HCT116 (cell line): ENCODE data around the gene SMC6. TPM values are rescaled to one million over a fixed set of nuclear protein-coding genes. Genes with fewer than 3 reads are reported as not detected.

Experiments
- ATAC-seq: fragments of 200-7000 bp; cut with Tn5 transposase; 2 replicates; pipeline ENCODE4 v1.9.1; 2020; ENCODE audit warnings: mild to moderate bottlenecking, moderate library complexity
- BruUV-seq: library from RNA; stranded (reverse); fragments of 400-500 nt; replicated peaks from 2 replicates; lab custom pipeline; 2021; lab: Mats Ljungman, UMichigan
- CTCF ChIA-PET: fragments of 300-600 bp; sonication (Branson Sonifier 250); formaldehyde crosslinking; loops from one replicate; lab custom pipeline; 2021; ENCODE audit warnings: antibody characterized with exemption; lab: Charles Lee
- POLR2A ChIA-PET: fragments of 300-600, 350-600 bp; sonication (Branson Sonifier 250); formaldehyde crosslinking; loops from one replicate; lab custom pipeline; 2021; ENCODE audit warnings: antibody characterized with exemption; lab: Charles Lee
- RAD21 ChIA-PET, 2 experiments: fragments of 300-600 bp; sonication (Branson Sonifier 250); formaldehyde crosslinking; loops; one replicate each; lab custom pipeline; 2023; ENCODE audit warnings: low total read pairs in 2 of 2; ENCODE audit not compliant: uncharacterized antibody in 2 of 2, unreplicated experiment in 2 of 2, low non-redundant PET in 1 of 2; lab: Charles Lee
- DNase-seq: peaks from one replicate; pipeline ENCODE4 v3.0.0-alpha.2; 2010; ENCODE audit warnings: low read depth, low spot score
- H2AFZ ChIP-seq: fragments of 200-600 bp; shearing (Covaris generic), sonication (generic); 2 replicates; pipeline ENCODE4 v1.6.1; 2017; ENCODE audit warnings: low read depth, mixed run types, mixed read lengths, antibody characterized with exemption, low read length; ENCODE audit not compliant: poor library complexity, severe bottlenecking
- H3K27ac ChIP-seq: 2 replicates; pipeline ENCODE4 v1.5.1; 2012; ENCODE audit warnings: low read depth, low read length
- H3K27me3 ChIP-seq: fragments of 200-600 bp; sonication (generic); 2 replicates; pipeline ENCODE4 v1.6.1; 2016; ENCODE audit warnings: mixed run types, low read length, mixed read lengths; ENCODE audit not compliant: insufficient read depth
- H3K36me3 ChIP-seq, 2 experiments: fragments of 200-500 bp in 1 of 2; fragments of 200-600 bp in 1 of 2; sonication (Bioruptor generic) in 1 of 2; sonication (generic) in 1 of 2; 2 replicates each; pipeline versions ENCODE4 v1.5.1 to v1.6.1; 2014 to 2016; ENCODE audit warnings: low read length in 2 of 2, inconsistent platforms in 1 of 2, mixed read lengths in 1 of 2, mixed run types in 1 of 2; ENCODE audit not compliant: insufficient read depth in 2 of 2, control insufficient read depth in 1 of 2
- H3K4me1 ChIP-seq, 2 experiments: fragments of 200-600 bp in 1 of 2; sonication (generic) in 1 of 2; 2 replicates each; pipeline versions ENCODE4 v1.5.1 to v1.6.1; 2012 to 2017; ENCODE audit warnings: low read length in 2 of 2, inconsistent platforms in 1 of 2, mild to moderate bottlenecking in 1 of 2, mixed read lengths in 1 of 2, mixed run types in 1 of 2, moderate library complexity in 1 of 2; ENCODE audit not compliant: insufficient read depth in 2 of 2, control insufficient read depth in 1 of 2
- H3K4me2 ChIP-seq: fragments of 200-600 bp; sonication (generic); 2 replicates; pipeline ENCODE4 v1.6.1; 2017; ENCODE audit warnings: mixed run types, low read length, mixed read lengths
- H3K4me3 ChIP-seq, 2 experiments: fragments of 200-600 bp in 1 of 2; sonication (generic) in 1 of 2; replicated peaks in 1 of 2; 2 replicates each; pipeline ENCODE4 v1.5.1; 2011 to 2016; ENCODE audit warnings: low read length in 2 of 2, control low read depth in 1 of 2, low read depth in 1 of 2, mild to moderate bottlenecking in 1 of 2, mixed read lengths in 1 of 2, mixed run types in 1 of 2
- H3K79me2 ChIP-seq: fragments of 200-600 bp; sonication (generic); 2 replicates; pipeline ENCODE4 v1.6.1; 2017; ENCODE audit warnings: mild to moderate bottlenecking, mixed run types, low read length, moderate library complexity, mixed read lengths; ENCODE audit not compliant: insufficient read depth
- H3K9ac ChIP-seq: fragments of 200-600 bp; sonication (generic); 2 replicates; pipeline ENCODE4 v1.6.1; 2016; ENCODE audit warnings: low read length, mixed read lengths
- H3K9me2 ChIP-seq: fragments of 200-600 bp; sonication (generic), shearing (Covaris generic); 2 replicates; pipeline ENCODE4 v1.6.1; 2017; ENCODE audit warnings: mixed run types, mild to moderate bottlenecking, moderate library complexity; ENCODE audit not compliant: insufficient read depth
- H3K9me3 ChIP-seq, 2 experiments: fragments of 200-500 bp in 1 of 2; fragments of 200-600 bp in 1 of 2; sonication (Bioruptor generic) in 1 of 2; sonication (generic) in 1 of 2; 2 replicates each; pipeline ENCODE4 v1.6.1; 2014 to 2017; ENCODE audit warnings: low read length in 2 of 2, mixed read lengths in 2 of 2, inconsistent platforms in 1 of 2, low read depth in 1 of 2, mild to moderate bottlenecking in 1 of 2, mixed run types in 1 of 2, moderate library complexity in 1 of 2; ENCODE audit not compliant: control insufficient read depth in 1 of 2, insufficient read depth in 1 of 2
- H4K20me1 ChIP-seq: fragments of 200-600 bp; sonication (generic), shearing (Covaris generic); 2 replicates; pipeline ENCODE4 v1.6.1; 2017; ENCODE audit warnings: mixed run types, mild to moderate bottlenecking, moderate library complexity; ENCODE audit not compliant: insufficient read depth
- CBX3 ChIP-seq: IDR thresholded peaks from 2 replicates; pipeline ENCODE4 v1.6.1; 2012; ENCODE audit warnings: low read depth
- CEBPB ChIP-seq: IDR thresholded peaks from 2 replicates; pipeline ENCODE4 v1.6.1; 2012; ENCODE audit warnings: low read depth
- CTCF ChIP-seq, 3 experiments: fragments of 200-600 bp in 1 of 3; sonication (generic) in 1 of 3; IDR thresholded peaks in 2 of 3; conservative IDR thresholded peaks in 1 of 3; 2 replicates each; pipeline ENCODE4 v1.5.1; 2012 to 2017; ENCODE audit warnings: low read depth in 2 of 3, low read length in 2 of 3, antibody characterized with exemption in 1 of 3, borderline replicate concordance in 1 of 3, control low read depth in 1 of 3, mild to moderate bottlenecking in 1 of 3, mixed read lengths in 1 of 3, mixed run types in 1 of 3, moderate library complexity in 1 of 3; ENCODE audit not compliant: insufficient read depth in 1 of 3
- EGR1 ChIP-seq: IDR thresholded peaks from 2 replicates; pipeline ENCODE4 v1.6.1; 2012; ENCODE audit warnings: low read depth
- ELF1 ChIP-seq: IDR thresholded peaks from 2 replicates; pipeline ENCODE4 v1.6.1; 2012; ENCODE audit warnings: low read depth, borderline replicate concordance
- FOSL1 ChIP-seq: IDR thresholded peaks from 2 replicates; pipeline ENCODE4 v1.6.1; 2012; ENCODE audit warnings: low read depth
- JUND ChIP-seq: IDR thresholded peaks from 2 replicates; pipeline ENCODE4 v1.6.1; 2012
- MAX ChIP-seq: IDR thresholded peaks from 2 replicates; pipeline ENCODE4 v1.6.1; 2012
- SIN3A ChIP-seq: IDR thresholded peaks from 2 replicates; pipeline ENCODE4 v1.6.1; 2012; ENCODE audit warnings: low read depth
- TCF7L2 ChIP-seq: IDR thresholded peaks from 2 replicates; pipeline ENCODE4 v1.7.0; 2011; ENCODE audit warnings: borderline replicate concordance, inconsistent platforms; ENCODE audit not compliant: insufficient read depth, insufficient read length; ENCODE audit errors: extremely low read depth
- ZBTB33 ChIP-seq: IDR thresholded peaks from 2 replicates; pipeline ENCODE4 v1.6.1; 2011; ENCODE audit warnings: mild to moderate bottlenecking, low read length, moderate library complexity; ENCODE audit not compliant: insufficient replicate concordance; ENCODE audit errors: extremely low read depth
- ZFX ChIP-seq: fragments of 450-650 bp; IDR thresholded peaks from 2 replicates; pipeline ENCODE4 v1.6.1; 2017
- ZNF274 ChIP-seq: fragments of 200-500 bp; sonication (Bioruptor generic); IDR thresholded peaks from 2 replicates; pipeline ENCODE4 v1.6.1; 2014; ENCODE audit warnings: mild to moderate bottlenecking, low read depth, low read length, inconsistent platforms
- intact Hi-C: fragments of 100-400 bp; cut with micrococcal nuclease; formaldehyde crosslinking; loops from 2 replicates; pipeline ENCODE4 v1.10.0; 2022
- total RNA-seq: library from RNA; stranded (reverse); gene quantifications from one replicate; pipeline ENCODE4 v1.2.1, GENCODE V29; 2021; ENCODE audit not compliant: unreplicated experiment

Gene SMC6
- total RNA-seq, 1 experiment from 2014 or later, result 26.4 TPM

GRCh38 chr2:17628349-17629261 lies 125.0 kb downstream of the SMC6 start (continued):
- TF ChIP-seq CTCF (IDR thresholded peaks at IDR 0.05 in 2 of 3, conservative IDR thresholded peaks at IDR 0.05 in 1 of 3; ENCODE audit: borderline replicate concordance in 1 of 3, insufficient read depth in 1 of 3, low read depth in 2 of 3, low read length in 2 of 3) (no peak), EGR1 (no peak)
- TF ChIP-seq, all 23 proteins: peak for 0

GRCh38 chr2:17627434-17627833 lies 126.2 kb downstream of the SMC6 start:
- ChIA-PET RAD21 (no interaction called here), POLR2A (interaction anchor here (1.1 kb wide), 1 partner anchor 126 kb away, joined by 3 read pairs; the partner anchor contains the start of genes GEN1 and SMC6), CTCF (no interaction called here)
- no peaks in the 10 kb centered on the region for H3K36me3 ChIP-seq
- H3K4me2 ChIP-seq, result no peak overlapping the region
- H2AFZ ChIP-seq, result no peak overlapping the region
- no peaks in the 10 kb centered on the region for H3K27me3 ChIP-seq
- no TSS peak for BruUV-seq
- peaks cover 0 to 10% of the 10 kb centered on the region in 2 experiments; a peak in 1 of 4 replicates for H3K9me3 ChIP-seq
- H3K27ac ChIP-seq, result no peak overlapping the region
- no peak overlapping the region for H3K9ac ChIP-seq
- no peak for DNase-seq
- no peak overlapping the region for H3K4me3 ChIP-seq
- no peaks in the 10 kb centered on the region for H4K20me1 ChIP-seq
- H3K79me2 ChIP-seq, result no peaks in the 10 kb centered on the region
- no peak for ATAC-seq
- peaks cover 0 to 14% of the 10 kb centered on the region in 2 experiments; a peak in 1 of 4 replicates for H3K4me1 ChIP-seq
- no peaks in the 10 kb centered on the region for H3K9me2 ChIP-seq
- intact Hi-C loops, result no loop called here
- TF ChIP-seq ZFX (no peak), MAX (no peak), ZNF274 (no peak), TCF7L2 (no peak), ELF1 (no peak), FOSL1 (no peak), CBX3 (no peak), SIN3A (no peak), JUND (no peak), CEBPB (no peak), ZBTB33 (no peak)
